GM11168 (cell line): Measurements from ENCODE around the gene PITRM1.
"Not testable (repeated sequence)": the region's sequence is repeated elsewhere in the genome, so short reads cannot be mapped to it uniquely, and the experiment has no call there.

Experiments used
- in situ Hi-C: fragments of 300-500 bp; cut with MboI; formaldehyde crosslinking; loops from one replicate; pipeline ENCODE4 v1.12.0; 2022; ENCODE audit warnings: low sequenced_read_pairs; ENCODE audit not compliant: unreplicated experiment

Gene PITRM1

GRCh38 chr10:3201796-3202195, 29.2 kb upstream of the PITRM1 start:
- in situ Hi-C loops = no loop called here

GRCh38 chr10:3199488-3199887, 26.9 kb upstream of the PITRM1 start:
- in situ Hi-C loops = no loop called here

GRCh38 chr10:3198900-3199299, 26.3 kb upstream of the PITRM1 start:
- in situ Hi-C loops = no loop called here

- in situ Hi-C loops = no loop called here
Observed at GRCh38 chr10:3197348-3198003, 24.9 kb upstream of the PITRM1 start.

DNA sequence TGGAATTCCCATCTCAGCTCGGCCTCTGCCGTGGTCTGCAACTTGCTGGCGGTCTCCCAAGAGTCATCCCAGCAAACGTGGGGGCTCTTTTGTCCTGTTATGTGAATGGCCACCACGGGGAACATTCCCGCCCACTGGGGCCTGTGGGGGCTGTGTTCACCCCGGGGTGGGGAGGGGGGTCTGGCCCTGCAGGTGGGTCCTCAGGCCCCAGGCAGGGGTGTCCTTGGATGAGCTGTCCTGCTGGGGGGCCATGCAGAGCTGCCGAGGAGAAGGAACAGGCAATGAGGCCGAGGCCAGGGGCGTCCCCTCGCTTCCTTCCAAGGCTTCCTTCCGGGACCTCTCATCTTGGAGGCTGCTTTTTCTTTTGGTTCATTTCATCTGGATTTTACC, 24.4 kb upstream of the PITRM1 start:
- in situ Hi-C loops = no loop called here

GRCh38 chr10:3196482-3196881, 23.9 kb upstream of the PITRM1 start:
- in situ Hi-C loops = no loop called here

DNA sequence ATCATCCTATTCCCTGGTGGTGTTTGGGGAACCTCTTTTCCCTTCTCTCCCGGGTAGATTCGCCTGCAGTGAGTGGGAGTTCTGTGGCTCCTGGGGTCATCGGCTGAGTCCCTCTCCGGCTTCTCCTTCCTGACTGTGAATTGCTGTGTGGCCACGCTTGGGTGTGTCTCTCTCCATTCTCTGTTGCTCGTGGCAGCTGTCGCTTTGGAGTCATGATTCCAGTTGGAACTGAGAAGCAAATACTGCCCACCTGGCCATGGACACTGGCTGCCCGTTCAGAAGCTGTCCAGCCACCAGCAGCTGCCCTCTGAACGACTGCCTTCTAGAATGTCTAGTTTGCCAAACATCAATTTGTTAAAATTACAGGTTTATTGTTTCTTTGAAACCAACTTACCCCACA, 23.1 kb upstream of the PITRM1 start:
- in situ Hi-C loops = no loop called here

DNA sequence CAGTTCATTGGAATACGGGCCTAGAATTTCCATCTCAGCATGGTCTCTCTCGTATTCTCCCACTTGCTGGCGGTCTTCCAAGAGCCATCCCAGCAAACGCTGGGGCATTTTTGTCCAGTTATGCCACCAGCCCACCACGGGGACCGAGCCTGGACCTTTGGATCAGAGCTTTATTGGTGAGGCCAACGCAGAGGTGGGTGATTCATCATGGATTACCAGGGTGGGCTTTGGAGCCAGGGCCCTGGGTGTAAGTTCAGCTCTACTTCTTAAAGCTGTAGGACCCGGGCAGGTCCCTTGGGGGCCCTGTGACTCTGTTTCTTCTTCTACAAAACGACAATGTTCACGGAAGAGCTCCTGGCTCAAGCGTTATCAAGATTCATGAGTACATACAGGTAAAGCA, 22.7 kb upstream of the PITRM1 start:
- in situ Hi-C loops = no loop called here

- in situ Hi-C loops = no loop called here
Observed at GRCh38 chr10:3194871-3195270, 22.3 kb upstream of the PITRM1 start.

GRCh38 chr10:3193751-3194150, 21.2 kb upstream of the PITRM1 start:
- in situ Hi-C loops = no loop called here

GRCh38 chr10:3192856-3193635, 20.5 kb upstream of the PITRM1 start:
- in situ Hi-C loops = no loop called here

GRCh38 chr10:3190817-3191216, 18.2 kb upstream of the PITRM1 start:
- in situ Hi-C loops = no loop called here

DNA sequence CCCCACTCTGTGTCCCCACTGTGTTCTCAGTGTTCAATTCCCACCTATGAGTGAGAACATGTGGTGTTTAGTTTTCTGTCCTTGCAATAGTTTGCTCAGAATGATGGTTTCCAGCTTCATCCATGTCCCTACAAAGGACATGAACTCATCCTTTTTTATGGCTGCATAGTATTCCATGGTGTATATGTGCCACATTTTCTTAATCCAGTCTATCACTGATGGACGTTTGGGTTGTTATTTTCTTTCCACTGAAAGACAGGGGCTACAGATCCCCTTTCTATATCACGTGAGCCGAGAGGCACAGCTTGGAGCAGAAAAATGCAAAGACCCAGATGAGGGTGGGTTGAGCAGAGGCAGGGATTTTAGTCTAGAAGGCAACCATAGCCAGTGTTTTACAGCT, 14.6 kb upstream of the PITRM1 start:
- in situ Hi-C loops = not testable (repeated sequence)

DNA sequence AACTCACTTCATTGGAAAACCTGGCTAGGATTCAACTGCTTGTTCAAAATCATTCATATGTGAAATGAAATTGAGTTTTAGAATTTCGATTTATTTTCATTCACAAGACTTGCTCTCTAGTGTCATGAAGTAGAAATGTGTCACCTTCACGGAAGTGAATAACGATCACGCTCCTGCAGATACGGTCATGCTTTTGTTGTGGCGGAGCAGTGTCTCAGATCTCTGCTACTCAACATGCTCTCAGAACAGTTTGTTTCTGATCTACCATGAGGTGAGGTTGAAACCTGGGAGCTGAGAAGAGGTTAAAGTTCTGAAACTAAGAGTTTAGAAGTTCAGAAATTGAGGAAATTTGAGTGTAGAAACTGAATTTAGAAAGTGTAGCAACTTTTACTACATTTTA, 13.8 kb upstream of the PITRM1 start:
- in situ Hi-C loops = no loop called here

DNA sequence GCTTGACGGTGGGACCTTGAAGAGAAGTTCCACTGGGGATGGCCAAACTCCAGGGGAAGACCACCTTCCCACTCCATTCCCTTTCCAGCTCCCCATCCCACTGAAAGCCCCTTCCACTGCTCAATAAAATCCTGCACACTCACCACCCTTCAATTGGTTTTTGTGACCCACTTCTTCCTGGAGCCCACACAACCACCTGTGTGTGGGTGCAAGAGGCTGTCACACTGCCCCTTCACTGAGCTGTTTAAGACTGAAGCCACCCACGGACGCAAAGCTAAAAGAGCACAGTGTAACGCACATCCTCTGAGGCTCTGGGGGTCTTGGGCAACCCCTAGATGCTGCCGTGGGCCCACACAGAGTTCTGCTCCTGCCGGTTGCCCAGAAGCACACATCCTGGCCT, 12.8 kb upstream of the PITRM1 start:
- in situ Hi-C loops = no loop called here

DNA sequence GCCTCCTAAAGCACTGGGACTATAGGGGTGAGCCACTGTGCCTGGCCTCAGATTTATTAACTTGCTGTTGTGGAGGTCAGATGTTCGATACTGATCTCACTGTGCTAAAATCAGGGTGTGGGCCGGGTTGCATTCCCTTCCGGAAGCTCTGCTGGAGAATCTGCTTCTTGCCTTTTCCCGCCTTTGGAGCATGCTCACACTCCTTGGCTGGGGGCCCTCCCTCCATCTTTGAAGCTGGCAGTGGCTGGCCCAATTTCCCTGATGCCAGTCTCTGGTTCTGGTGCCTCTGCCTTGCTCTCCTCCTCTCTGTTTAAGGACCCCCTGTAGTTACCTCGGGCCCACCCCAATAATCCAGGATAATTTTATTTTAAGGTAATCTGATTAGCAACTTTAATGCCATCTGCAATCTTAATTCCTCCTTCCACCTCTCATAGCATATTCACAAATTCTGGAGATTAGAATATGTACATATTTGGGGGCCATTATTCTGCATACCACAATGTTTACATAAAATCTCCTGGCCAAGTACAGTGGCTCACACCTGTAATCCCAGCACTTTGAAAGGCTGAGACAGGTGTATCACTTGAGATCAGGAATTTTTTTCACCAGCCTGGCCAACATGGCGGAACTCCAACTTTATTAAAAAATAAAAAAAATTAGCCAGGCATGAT, 7.9 kb upstream of the PITRM1 start:
- in situ Hi-C loops = no loop called here

DNA sequence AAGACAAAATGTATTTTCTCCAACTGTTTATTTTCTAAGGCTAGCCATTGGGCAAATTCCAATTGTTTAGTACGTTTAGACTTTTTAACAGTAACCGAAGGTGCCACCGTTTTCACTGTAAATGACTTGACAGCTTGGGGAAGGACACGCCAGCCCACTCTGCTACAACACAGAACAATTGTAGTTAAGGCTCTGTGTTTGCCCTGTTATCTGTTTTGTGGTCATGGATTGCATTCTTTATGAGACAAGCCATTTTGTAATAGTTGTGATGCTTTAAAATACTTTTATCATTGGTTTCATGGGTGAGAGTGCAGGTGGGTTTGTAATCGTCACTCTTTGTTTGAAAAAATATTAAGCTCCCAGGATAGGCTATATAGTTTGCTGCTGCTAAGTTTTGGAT, 6.6 kb upstream of the PITRM1 start:
- in situ Hi-C loops = no loop called here

DNA sequence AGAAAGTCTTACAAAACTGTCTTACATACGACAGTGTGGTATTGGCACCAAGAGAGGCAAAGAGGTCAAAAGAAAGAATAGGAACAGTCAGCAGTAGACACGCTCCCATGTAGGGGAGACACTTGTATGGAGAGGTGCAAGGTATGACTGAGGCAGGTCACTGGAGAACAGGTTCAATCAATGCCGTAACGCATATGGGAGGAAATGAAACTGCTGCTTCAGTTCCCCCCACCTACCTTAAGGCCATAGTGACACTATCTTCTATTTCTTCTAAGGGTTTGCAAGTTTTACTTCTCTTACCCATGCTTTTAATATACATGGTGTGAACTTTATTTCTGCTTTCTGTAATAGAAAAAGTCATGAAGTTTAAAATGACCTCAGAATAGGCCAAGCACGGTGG, 5.5 kb upstream of the PITRM1 start:
- in situ Hi-C loops = no loop called here

- in situ Hi-C loops = no loop called here
Observed at GRCh38 chr10:3173171-3173878, 743 bp upstream of the PITRM1 start.

DNA sequence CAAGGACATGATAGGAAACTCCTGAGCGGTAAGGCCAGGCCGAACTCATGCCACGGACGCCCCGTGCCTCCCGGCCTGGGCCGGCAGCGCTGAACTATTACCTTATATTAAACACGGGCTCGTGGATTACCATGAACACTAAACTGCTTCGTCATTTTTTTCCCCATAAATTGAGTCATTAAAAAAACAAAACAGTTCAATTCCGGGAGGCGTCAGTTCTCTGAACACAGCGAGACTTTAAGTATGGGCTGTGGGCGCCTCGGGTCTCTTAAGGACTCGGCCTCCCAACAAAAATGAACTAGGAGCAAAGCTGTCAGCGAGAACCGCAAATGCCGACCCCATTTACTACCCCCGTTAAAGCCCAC, 519 bp downstream of the PITRM1 start:
- in situ Hi-C loops = no loop called here

DNA sequence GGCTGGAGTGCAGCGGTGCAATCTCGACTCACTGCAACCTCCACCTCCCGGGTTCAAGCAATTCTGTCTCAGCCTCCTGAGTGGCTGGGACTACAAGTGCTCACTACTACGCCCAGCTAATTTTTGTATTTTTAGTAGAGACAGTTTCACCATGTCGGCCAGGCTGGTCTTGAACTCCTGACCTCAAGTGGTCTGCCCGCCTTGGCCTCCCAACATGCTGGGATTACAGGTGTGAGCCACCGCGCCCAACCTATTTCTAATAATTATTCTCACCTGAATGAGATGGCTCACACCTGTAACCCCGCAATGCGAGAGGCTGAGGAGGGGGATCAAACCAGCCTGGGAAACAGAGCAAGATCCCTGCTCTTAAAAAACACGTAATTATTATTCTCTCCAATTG, 1.1 kb downstream of the PITRM1 start:
- in situ Hi-C loops = not testable (repeated sequence)
